GM10248 (cell line): ENCODE data around the gene ARHGAP30.

Experiments used
- CTCF ChIA-PET: fragments of 300-600 bp; sonication (Branson Sonifier 250); formaldehyde crosslinking; extraction: SDS; loops from one replicate; lab custom pipeline; 2021; ENCODE audit warnings: antibody characterized with exemption; lab: Yijun Ruan, JAX
- POLR2A ChIA-PET: fragments of 350-650 bp; sonication (Branson Sonifier 250); formaldehyde crosslinking; extraction: SDS; loops from one replicate; lab custom pipeline; 2020; ENCODE audit warnings: antibody characterized with exemption; lab: Yijun Ruan, JAX
- DNase-seq: peaks from one replicate; pipeline ENCODE4 v3.0.0; 2012; ENCODE audit errors: extremely low spot score
- TF ChIP-seq, protein P1 (sequence below): IDR thresholded peaks from 2 replicates; pipeline ENCODE4 v1.5.1; 2012; ENCODE audit warnings: mild to moderate bottlenecking, low read depth; ENCODE audit errors: extremely low read depth, missing control alignments, control extremely low read depth

Gene ARHGAP30

DNA sequence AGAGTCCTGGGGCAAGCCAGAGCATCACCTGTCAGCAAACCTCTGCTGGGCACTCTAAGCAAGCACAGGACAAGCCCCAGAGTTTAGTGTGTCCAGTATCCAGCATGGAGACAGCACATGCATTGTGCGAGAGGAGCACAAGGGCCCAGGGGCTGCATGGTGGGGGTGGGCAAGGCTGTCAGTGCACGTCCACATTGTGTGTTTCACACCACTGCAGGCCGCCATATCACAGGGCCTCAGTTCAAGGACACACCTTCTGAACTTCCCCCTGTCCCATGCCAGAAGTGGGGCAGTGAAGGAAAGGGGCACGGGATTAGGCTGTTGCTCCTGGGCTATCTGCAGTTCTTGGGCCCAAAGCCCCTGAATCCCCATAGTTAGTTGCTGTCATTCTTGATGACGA, 30.1 kb downstream of the ARHGAP30 start:
- POLR2A ChIA-PET: interaction anchor here (0.7 kb wide), 1 partner anchor 1407 kb away, joined by 11 read pairs; no protein-coding TSS in a partner anchor
- TF ChIP-seq, protein P1, sequence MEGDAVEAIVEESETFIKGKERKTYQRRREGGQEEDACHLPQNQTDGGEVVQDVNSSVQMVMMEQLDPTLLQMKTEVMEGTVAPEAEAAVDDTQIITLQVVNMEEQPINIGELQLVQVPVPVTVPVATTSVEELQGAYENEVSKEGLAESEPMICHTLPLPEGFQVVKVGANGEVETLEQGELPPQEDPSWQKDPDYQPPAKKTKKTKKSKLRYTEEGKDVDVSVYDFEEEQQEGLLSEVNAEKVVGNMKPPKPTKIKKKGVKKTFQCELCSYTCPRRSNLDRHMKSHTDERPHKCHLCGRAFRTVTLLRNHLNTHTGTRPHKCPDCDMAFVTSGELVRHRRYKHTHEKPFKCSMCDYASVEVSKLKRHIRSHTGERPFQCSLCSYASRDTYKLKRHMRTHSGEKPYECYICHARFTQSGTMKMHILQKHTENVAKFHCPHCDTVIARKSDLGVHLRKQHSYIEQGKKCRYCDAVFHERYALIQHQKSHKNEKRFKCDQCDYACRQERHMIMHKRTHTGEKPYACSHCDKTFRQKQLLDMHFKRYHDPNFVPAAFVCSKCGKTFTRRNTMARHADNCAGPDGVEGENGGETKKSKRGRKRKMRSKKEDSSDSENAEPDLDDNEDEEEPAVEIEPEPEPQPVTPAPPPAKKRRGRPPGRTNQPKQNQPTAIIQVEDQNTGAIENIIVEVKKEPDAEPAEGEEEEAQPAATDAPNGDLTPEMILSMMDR: no peak
- CTCF ChIA-PET: interaction anchor here (0.7 to 5.6 kb wide), 13 partner anchors 9 to 126 kb away, joined by 3 to 49 read pairs (median 6); partner anchors contain the start of genes F11R, KLHDC9, NIT1 and PFDN2
- no peak for DNase-seq

DNA sequence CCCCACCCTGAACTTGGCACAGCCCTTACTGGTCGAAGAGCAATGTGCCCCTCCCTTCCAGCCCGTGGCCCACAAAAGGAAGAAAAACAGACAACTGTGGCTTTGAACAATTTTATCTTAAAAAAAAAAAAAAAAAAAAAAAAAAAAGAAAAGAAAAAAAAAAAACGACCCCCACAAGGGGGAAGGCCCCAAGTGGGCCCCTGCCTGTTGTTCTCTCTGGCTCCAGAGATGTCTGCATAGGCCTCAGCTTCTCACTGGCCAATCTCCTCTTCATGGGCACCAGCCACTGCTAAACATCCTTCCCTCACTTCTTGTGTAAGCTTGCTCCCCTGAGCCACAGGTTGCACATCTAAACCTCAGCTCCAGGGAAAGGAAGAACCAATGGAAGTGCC, 30.5 kb downstream of the ARHGAP30 start:
- CTCF ChIA-PET: interaction anchor here (1.0 to 5.6 kb wide), 7 partner anchors 8 to 99 kb away, joined by 3 to 49 read pairs (median 6); partner anchors contain the start of genes F11R, KLHDC9, NIT1 and PFDN2
- POLR2A ChIA-PET: interaction anchor here (0.7 to 1.7 kb wide), 3 partner anchors 8 to 1406 kb away, joined by 7 to 11 read pairs (median 7); partner anchors contain the start of gene F11R
- no peak for DNase-seq
- TF ChIP-seq, protein P1: no peak

DNA sequence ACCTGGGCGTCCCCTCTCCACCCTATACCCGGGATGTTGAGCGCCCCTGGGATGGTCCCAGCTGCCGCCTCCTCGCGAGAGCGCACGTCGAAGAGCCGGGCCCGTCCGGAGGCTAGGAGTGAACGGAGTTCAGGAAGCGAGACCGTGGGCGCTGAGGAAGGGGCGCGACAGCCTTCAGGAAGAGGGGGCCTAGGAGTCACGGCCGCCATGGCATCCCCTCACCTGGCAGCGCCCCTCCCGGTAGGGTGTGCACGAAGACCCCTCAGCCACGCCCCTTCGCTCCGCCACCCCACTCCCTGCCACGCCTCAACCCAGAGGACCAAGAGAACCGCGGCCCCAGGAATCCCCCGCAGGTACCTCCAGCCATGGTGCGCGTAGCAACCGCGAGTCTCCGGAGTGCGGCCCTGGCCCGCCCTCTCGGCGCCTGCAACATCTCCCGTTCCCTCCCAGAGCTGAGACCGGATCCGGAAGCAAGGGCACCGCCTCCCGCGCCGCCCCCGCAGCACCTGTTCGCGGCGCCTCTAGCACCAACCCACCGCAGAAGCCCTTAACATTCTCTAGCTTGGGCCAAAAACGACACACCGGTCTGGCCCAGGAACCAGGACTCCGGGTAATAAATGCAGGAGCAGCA, 31.1 kb downstream of the ARHGAP30 start, which contains the start of gene TSTD1:
Gene TSTD1, minus strand, starts transcription at position 442 of the 631 bp plus-strand sequence. Its CDS starts 75 bp downstream, at position 367.
- TF ChIP-seq, protein P1: no peak
- POLR2A ChIA-PET: interaction anchor here (0.7 to 1.7 kb wide), 4 partner anchors 8 to 268 kb away, joined by 3 to 7 read pairs (median 5); partner anchors contain the start of gene F11R
- CTCF ChIA-PET: interaction anchor here (1.0 to 5.6 kb wide), 6 partner anchors 17 to 99 kb away, joined by 3 to 49 read pairs (median 7); partner anchors contain the start of genes F11R, KLHDC9, NIT1 and PFDN2
- DNase-seq: peak; percentile 92

DNA sequence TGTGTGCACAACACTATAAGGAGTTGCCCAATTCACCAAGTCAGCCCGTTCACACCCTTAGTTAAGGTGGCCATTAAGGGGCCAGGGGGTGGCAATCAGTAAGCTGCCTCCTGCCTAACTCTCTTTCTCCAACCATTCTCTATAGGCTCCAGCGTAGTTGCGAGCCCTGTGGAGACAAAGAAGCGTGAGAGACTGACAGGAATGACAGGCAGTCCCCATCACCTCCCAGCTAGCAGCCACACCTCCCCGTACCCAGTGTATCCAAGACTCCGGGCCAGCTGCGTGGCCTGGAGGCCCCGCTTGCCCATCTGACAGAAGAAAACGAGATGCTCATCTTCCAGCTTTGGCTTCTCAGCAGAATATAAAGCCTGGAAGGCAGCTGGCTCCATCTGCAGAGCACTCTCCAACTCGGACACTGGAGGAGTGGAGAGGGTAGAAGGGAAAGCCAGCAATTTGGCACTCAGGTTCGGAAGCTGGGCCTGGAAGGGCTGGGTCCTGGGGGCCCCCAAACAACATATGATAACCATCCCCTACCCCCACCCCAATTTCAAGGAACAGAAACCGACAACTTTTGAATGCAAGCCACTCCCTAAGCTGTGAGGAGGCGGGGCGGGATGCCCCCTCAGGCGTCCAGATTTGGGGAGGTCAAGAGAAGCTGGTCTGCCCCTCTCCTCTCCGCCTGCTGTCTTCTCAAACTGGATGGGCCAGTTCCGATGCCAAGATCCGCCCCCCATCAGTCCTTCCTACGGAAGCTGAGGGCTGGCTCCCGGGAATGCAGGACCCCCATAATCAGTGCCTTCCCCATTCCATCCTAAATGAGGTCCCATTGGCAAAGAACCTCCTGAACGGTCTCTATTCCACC, 31.8 kb downstream of the ARHGAP30 start:
- POLR2A ChIA-PET: interaction anchor here (0.7 to 1.7 kb wide), 4 partner anchors 9 to 268 kb away, joined by 3 to 7 read pairs (median 5); partner anchors contain the start of gene F11R
- CTCF ChIA-PET: interaction anchor here (1.0 to 5.6 kb wide), 5 partner anchors 11 to 61 kb away, joined by 3 to 49 read pairs (median 10); partner anchors contain the start of genes F11R and KLHDC9
- DNase-seq: peak; percentile 37
- TF ChIP-seq, protein P1: no peak

DNA sequence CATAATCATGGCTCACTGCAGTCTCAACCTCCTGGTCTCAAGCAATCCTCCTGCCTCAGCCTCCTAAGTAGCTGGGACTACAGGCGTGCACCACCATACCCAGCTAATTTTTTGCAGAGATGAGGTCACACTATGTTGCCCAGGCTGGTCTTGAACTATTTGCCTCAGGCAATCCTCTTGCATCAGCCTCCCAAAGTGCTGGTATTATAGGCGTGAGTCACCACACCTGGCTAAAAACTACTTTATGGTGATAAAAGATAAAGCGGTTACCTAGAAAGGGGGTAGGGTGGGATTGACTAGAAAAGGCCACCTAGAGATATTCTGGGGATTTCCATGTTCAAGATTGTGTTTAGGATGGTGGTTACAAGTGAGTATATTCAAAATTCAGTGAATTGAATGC, 35.9 kb downstream of the ARHGAP30 start:
- CTCF ChIA-PET: interaction anchor here (1.1 to 3.8 kb wide), 3 partner anchors 8 to 100 kb away, joined by 3 to 17 read pairs (median 4); partner anchors contain the start of gene USF1
- no peak for DNase-seq
- TF ChIP-seq, protein P1: no peak
- POLR2A ChIA-PET: no interaction called here
